GM23338 (cell line): ENCODE measurements around the gene FAM241A. TPM values are rescaled to one million over a fixed set of nuclear protein-coding genes. Genes with fewer than 3 reads are reported as not detected.

ENCODE experiments used
- ATAC-seq: fragments of 200-7000 bp; cut with Tn5 transposase; 3 replicates; pipeline ENCODE4 v1.9.1; 2020
- DNase-seq: peaks from one replicate; pipeline ENCODE4 v3.0.0-alpha.2; 2015; ENCODE audit warnings: low spot score
- H2AFZ ChIP-seq: fragments of 200-600 bp; sonication (generic); 2 replicates; pipeline ENCODE4 v1.8.0; 2016; ENCODE audit warnings: antibody characterized with exemption, mild to moderate bottlenecking, moderate library complexity
- H3F3A ChIP-seq: fragments of 200-600 bp; sonication (generic); replicated peaks from 2 replicates; pipeline ENCODE4 v1.8.0; 2017; ENCODE audit warnings: antibody characterized with exemption, mixed run types, low read depth
- H3K27ac ChIP-seq: fragments of 200-600 bp; sonication (generic); 2 replicates; pipeline ENCODE4 v1.6.1; 2016; ENCODE audit warnings: low read depth
- H3K27me3 ChIP-seq: fragments of 200-600 bp; sonication (generic); 2 replicates; pipeline ENCODE4 v1.8.0; 2016; ENCODE audit warnings: mild to moderate bottlenecking, mixed run types, moderate library complexity; ENCODE audit not compliant: insufficient read depth
- H3K36me3 ChIP-seq: fragments of 200-600 bp; sonication (generic); 2 replicates; pipeline ENCODE4 v1.8.0; 2016; ENCODE audit warnings: mild to moderate bottlenecking; ENCODE audit not compliant: insufficient read depth
- H3K4me1 ChIP-seq: fragments of 200-600 bp; sonication (generic); 2 replicates; pipeline ENCODE4 v1.8.0; 2016; ENCODE audit warnings: mild to moderate bottlenecking, moderate library complexity; ENCODE audit not compliant: insufficient read depth
- H3K4me2 ChIP-seq: fragments of 200-600 bp; sonication (generic); 2 replicates; pipeline ENCODE4 v1.7.1; 2017; ENCODE audit warnings: mixed run types
- H3K4me3 ChIP-seq: fragments of 200-600 bp; sonication (generic); 2 replicates; pipeline ENCODE4 v1.6.1; 2016; ENCODE audit warnings: mixed run types
- H3K79me2 ChIP-seq: fragments of 200-600 bp; sonication (generic); replicated peaks from 2 replicates; pipeline ENCODE4 v1.8.0; 2017; ENCODE audit warnings: mild to moderate bottlenecking; ENCODE audit not compliant: insufficient read depth
- H3K9me2 ChIP-seq: fragments of 200-600 bp; sonication (generic); 2 replicates; pipeline ENCODE4 v1.8.0; 2017; ENCODE audit not compliant: insufficient read depth
- H4K20me1 ChIP-seq: fragments of 200-600 bp; sonication (generic); replicated peaks from 2 replicates; pipeline ENCODE4 v1.8.0; 2017; ENCODE audit warnings: mild to moderate bottlenecking; ENCODE audit not compliant: insufficient read depth
- H3K27ac Mint-ChIP-seq: 2 replicates; pipeline ENCODE4 v1.8.0; 2020; ENCODE audit warnings: inconsistent platforms, mild to moderate bottlenecking, moderate library complexity, mixed read lengths
- H3K27me3 Mint-ChIP-seq: 3 replicates; pipeline ENCODE4 v1.8.0; 2022; ENCODE audit warnings: low read depth, mild to moderate bottlenecking, moderate library complexity, mixed read lengths, inconsistent platforms; ENCODE audit not compliant: insufficient read depth, poor library complexity
- H3K36me3 Mint-ChIP-seq: 3 replicates; pipeline ENCODE4 v1.8.0; 2021; ENCODE audit warnings: low read depth, mild to moderate bottlenecking, inconsistent platforms, moderate library complexity, mixed read lengths
- H3K4me1 Mint-ChIP-seq: 3 replicates; pipeline ENCODE4 v1.8.0; 2020; ENCODE audit warnings: mild to moderate bottlenecking, inconsistent platforms, mixed read lengths
- H3K4me3 Mint-ChIP-seq: 3 replicates; pipeline ENCODE4 v1.8.0; 2021; ENCODE audit warnings: moderate library complexity, mild to moderate bottlenecking, inconsistent platforms, mixed read lengths
- H3K9me3 Mint-ChIP-seq: 3 replicates; pipeline ENCODE4 v1.8.0; 2020; ENCODE audit warnings: moderate library complexity, mild to moderate bottlenecking, inconsistent platforms, mixed read lengths
- CREB1 ChIP-seq: fragments of 250-450 bp; sonication (Bioruptor Pico); IDR thresholded peaks from 2 replicates; pipeline ENCODE4 v1.5.0; 2020; ENCODE audit warnings: low read depth, mild to moderate bottlenecking, moderate library complexity
- EZH2 ChIP-seq: fragments of 200-600 bp; sonication (generic); IDR thresholded peaks from one replicate; pipeline ENCODE4 v1.8.0; 2017; ENCODE audit warnings: antibody characterized with exemption, mild to moderate bottlenecking, low read depth; ENCODE audit not compliant: unreplicated experiment
- EZH2phosphoT487 ChIP-seq: fragments of 200-600 bp; sonication (generic); IDR thresholded peaks from one replicate; pipeline ENCODE4 v1.8.1; 2018; ENCODE audit warnings: antibody characterized with exemption; ENCODE audit not compliant: unreplicated experiment
- JUNB ChIP-seq: IDR thresholded peaks from one replicate; pipeline ENCODE4 v1.6.1; 2016; ENCODE audit warnings: antibody characterized with exemption; ENCODE audit not compliant: unreplicated experiment
- NANOG ChIP-seq: IDR thresholded peaks from 2 replicates; pipeline ENCODE4 v1.6.1; 2016; ENCODE audit warnings: antibody characterized with exemption, borderline replicate concordance
- POLR2AphosphoS5 ChIP-seq: IDR thresholded peaks from 2 replicates; pipeline ENCODE4 v1.6.1; 2016; ENCODE audit warnings: antibody characterized with exemption, low read depth
- STAT1 ChIP-seq: IDR thresholded peaks from one replicate; pipeline ENCODE4 v1.6.1; 2016; ENCODE audit warnings: antibody characterized with exemption; ENCODE audit not compliant: unreplicated experiment
- ZNF114 ChIP-seq: fragments of 250-450 bp; sonication (Bioruptor Pico); IDR thresholded peaks from 2 replicates; pipeline ENCODE4 v1.5.0; 2020; ENCODE audit warnings: mild to moderate bottlenecking, moderate library complexity
- ZNF331 ChIP-seq: fragments of 250-450 bp; sonication (Bioruptor Pico); IDR thresholded peaks from 2 replicates; pipeline ENCODE4 v1.5.0; 2020; ENCODE audit warnings: low read depth, mild to moderate bottlenecking, moderate library complexity
- polyA plus RNA-seq: library from polyadenylated mRNA; unstranded; fragments of >200 nt; fragmentation: Nextera tagmentation; extraction: Ambion mirVana; gene quantifications from 2 replicates; pipeline ENCODE4 v1.2.1, GENCODE V29; 2016
- total RNA-seq: library from RNA; depleted of rRNA; stranded (reverse); fragments of >200 nt; shearing (Covaris generic); gene quantifications from 2 replicates; pipeline ENCODE4 v1.2.3, GENCODE V29; 2014
- TF ChIP-seq, protein P1 (sequence below): IDR thresholded peaks from 2 replicates; pipeline ENCODE4 v1.6.1; 2016; ENCODE audit warnings: antibody characterized with exemption
- TF ChIP-seq, protein P2 (sequence below): IDR thresholded peaks from one replicate; pipeline ENCODE4 v1.6.1; 2018; ENCODE audit warnings: antibody characterized with exemption; ENCODE audit not compliant: unreplicated experiment
- TF ChIP-seq, protein P3 (sequence below), 2 experiments: fragments of 200-600 bp in 1 of 2; sonication (generic) in 1 of 2; conservative IDR thresholded peaks; 2 replicates each; pipeline versions ENCODE4 v1.5.1 to v1.6.1; 2016 to 2017; ENCODE audit warnings: antibody characterized with exemption in 2 of 2, low read depth in 2 of 2, mild to moderate bottlenecking in 2 of 2, moderate library complexity in 1 of 2
- TF ChIP-seq, protein P4 (sequence below): fragments of 250-450 bp; sonication (Bioruptor Pico); IDR thresholded peaks from 2 replicates; pipeline ENCODE4 v1.5.0; 2020; ENCODE audit warnings: mild to moderate bottlenecking, moderate library complexity

FAM241A gene
- total and polyA plus RNA-seq, 2 experiments from 2014 or later, result 0.58 to 0.63 TPM

DNA sequence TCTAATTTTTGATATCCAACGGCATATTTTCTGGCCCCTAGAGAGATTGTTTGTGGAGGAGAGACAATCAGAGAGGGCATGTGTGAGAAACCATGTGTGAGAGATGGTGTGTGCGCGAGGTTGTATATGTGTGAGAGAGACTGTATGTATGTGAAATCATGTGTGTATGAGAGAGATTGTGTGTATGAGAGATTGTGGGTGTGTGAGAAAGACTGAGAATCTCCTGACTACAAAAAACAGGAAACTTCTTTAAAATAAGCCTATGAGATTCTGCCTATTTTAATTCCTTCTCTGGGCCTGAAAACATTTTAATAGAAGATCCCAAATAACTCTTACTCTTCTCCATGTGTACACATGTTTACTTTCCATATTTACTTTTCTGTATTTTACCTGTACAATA, 1.5 kb upstream of the FAM241A start:
- no peak for ATAC-seq
- Histone ChIP-seq H3K9me2 (no peaks in the 10 kb centered on the region), H3K4me2 (no peak overlapping the region), H3K4me3 (no peak overlapping the region), H2AFZ (no peak overlapping the region), H3K27me3 (peaks cover 25% of the 10 kb centered on the region), H3K4me1 (peaks cover 6% of the 10 kb centered on the region), H4K20me1 (no peaks in the 10 kb centered on the region), H3K36me3 (no peaks in the 10 kb centered on the region), H3F3A (no peaks in the 10 kb centered on the region), H3K79me2 (no peaks in the 10 kb centered on the region), H3K27ac (no peak overlapping the region)
- H3K9me3 Mint-ChIP-seq, result no peaks in the 10 kb centered on the region
- peaks cover 15% of the 10 kb centered on the region; the same call in 2 of the 3 replicates for H3K4me1 Mint-ChIP-seq
- no peaks in the 10 kb centered on the region for H3K36me3 Mint-ChIP-seq
- no peak for DNase-seq
- no peak overlapping the region for H3K27ac Mint-ChIP-seq
- H3K27me3 Mint-ChIP-seq, result peaks cover 8% of the 10 kb centered on the region
- TF ChIP-seq ZNF331 (CRISPR knock-in tag) (no peak), JUNB (no peak), CREB1 (CRISPR knock-in tag) (no peak), EZH2phosphoT487 (no peak), ZNF114 (CRISPR knock-in tag) (no peak), EZH2 (no peak), STAT1 (no peak), NANOG (no peak), POLR2AphosphoS5 (no peak)
- TF ChIP-seq, protein P1, sequence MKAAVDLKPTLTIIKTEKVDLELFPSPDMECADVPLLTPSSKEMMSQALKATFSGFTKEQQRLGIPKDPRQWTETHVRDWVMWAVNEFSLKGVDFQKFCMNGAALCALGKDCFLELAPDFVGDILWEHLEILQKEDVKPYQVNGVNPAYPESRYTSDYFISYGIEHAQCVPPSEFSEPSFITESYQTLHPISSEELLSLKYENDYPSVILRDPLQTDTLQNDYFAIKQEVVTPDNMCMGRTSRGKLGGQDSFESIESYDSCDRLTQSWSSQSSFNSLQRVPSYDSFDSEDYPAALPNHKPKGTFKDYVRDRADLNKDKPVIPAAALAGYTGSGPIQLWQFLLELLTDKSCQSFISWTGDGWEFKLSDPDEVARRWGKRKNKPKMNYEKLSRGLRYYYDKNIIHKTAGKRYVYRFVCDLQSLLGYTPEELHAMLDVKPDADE, result no peak
- TF ChIP-seq, protein P2, sequence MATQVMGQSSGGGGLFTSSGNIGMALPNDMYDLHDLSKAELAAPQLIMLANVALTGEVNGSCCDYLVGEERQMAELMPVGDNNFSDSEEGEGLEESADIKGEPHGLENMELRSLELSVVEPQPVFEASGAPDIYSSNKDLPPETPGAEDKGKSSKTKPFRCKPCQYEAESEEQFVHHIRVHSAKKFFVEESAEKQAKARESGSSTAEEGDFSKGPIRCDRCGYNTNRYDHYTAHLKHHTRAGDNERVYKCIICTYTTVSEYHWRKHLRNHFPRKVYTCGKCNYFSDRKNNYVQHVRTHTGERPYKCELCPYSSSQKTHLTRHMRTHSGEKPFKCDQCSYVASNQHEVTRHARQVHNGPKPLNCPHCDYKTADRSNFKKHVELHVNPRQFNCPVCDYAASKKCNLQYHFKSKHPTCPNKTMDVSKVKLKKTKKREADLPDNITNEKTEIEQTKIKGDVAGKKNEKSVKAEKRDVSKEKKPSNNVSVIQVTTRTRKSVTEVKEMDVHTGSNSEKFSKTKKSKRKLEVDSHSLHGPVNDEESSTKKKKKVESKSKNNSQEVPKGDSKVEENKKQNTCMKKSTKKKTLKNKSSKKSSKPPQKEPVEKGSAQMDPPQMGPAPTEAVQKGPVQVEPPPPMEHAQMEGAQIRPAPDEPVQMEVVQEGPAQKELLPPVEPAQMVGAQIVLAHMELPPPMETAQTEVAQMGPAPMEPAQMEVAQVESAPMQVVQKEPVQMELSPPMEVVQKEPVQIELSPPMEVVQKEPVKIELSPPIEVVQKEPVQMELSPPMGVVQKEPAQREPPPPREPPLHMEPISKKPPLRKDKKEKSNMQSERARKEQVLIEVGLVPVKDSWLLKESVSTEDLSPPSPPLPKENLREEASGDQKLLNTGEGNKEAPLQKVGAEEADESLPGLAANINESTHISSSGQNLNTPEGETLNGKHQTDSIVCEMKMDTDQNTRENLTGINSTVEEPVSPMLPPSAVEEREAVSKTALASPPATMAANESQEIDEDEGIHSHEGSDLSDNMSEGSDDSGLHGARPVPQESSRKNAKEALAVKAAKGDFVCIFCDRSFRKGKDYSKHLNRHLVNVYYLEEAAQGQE, result no peak
- TF ChIP-seq, protein P3, sequence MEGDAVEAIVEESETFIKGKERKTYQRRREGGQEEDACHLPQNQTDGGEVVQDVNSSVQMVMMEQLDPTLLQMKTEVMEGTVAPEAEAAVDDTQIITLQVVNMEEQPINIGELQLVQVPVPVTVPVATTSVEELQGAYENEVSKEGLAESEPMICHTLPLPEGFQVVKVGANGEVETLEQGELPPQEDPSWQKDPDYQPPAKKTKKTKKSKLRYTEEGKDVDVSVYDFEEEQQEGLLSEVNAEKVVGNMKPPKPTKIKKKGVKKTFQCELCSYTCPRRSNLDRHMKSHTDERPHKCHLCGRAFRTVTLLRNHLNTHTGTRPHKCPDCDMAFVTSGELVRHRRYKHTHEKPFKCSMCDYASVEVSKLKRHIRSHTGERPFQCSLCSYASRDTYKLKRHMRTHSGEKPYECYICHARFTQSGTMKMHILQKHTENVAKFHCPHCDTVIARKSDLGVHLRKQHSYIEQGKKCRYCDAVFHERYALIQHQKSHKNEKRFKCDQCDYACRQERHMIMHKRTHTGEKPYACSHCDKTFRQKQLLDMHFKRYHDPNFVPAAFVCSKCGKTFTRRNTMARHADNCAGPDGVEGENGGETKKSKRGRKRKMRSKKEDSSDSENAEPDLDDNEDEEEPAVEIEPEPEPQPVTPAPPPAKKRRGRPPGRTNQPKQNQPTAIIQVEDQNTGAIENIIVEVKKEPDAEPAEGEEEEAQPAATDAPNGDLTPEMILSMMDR (conservative IDR thresholded peaks at IDR 0.05; ENCODE audit: low read depth in 2 of 2), result no peak
- TF ChIP-seq, protein P4, sequence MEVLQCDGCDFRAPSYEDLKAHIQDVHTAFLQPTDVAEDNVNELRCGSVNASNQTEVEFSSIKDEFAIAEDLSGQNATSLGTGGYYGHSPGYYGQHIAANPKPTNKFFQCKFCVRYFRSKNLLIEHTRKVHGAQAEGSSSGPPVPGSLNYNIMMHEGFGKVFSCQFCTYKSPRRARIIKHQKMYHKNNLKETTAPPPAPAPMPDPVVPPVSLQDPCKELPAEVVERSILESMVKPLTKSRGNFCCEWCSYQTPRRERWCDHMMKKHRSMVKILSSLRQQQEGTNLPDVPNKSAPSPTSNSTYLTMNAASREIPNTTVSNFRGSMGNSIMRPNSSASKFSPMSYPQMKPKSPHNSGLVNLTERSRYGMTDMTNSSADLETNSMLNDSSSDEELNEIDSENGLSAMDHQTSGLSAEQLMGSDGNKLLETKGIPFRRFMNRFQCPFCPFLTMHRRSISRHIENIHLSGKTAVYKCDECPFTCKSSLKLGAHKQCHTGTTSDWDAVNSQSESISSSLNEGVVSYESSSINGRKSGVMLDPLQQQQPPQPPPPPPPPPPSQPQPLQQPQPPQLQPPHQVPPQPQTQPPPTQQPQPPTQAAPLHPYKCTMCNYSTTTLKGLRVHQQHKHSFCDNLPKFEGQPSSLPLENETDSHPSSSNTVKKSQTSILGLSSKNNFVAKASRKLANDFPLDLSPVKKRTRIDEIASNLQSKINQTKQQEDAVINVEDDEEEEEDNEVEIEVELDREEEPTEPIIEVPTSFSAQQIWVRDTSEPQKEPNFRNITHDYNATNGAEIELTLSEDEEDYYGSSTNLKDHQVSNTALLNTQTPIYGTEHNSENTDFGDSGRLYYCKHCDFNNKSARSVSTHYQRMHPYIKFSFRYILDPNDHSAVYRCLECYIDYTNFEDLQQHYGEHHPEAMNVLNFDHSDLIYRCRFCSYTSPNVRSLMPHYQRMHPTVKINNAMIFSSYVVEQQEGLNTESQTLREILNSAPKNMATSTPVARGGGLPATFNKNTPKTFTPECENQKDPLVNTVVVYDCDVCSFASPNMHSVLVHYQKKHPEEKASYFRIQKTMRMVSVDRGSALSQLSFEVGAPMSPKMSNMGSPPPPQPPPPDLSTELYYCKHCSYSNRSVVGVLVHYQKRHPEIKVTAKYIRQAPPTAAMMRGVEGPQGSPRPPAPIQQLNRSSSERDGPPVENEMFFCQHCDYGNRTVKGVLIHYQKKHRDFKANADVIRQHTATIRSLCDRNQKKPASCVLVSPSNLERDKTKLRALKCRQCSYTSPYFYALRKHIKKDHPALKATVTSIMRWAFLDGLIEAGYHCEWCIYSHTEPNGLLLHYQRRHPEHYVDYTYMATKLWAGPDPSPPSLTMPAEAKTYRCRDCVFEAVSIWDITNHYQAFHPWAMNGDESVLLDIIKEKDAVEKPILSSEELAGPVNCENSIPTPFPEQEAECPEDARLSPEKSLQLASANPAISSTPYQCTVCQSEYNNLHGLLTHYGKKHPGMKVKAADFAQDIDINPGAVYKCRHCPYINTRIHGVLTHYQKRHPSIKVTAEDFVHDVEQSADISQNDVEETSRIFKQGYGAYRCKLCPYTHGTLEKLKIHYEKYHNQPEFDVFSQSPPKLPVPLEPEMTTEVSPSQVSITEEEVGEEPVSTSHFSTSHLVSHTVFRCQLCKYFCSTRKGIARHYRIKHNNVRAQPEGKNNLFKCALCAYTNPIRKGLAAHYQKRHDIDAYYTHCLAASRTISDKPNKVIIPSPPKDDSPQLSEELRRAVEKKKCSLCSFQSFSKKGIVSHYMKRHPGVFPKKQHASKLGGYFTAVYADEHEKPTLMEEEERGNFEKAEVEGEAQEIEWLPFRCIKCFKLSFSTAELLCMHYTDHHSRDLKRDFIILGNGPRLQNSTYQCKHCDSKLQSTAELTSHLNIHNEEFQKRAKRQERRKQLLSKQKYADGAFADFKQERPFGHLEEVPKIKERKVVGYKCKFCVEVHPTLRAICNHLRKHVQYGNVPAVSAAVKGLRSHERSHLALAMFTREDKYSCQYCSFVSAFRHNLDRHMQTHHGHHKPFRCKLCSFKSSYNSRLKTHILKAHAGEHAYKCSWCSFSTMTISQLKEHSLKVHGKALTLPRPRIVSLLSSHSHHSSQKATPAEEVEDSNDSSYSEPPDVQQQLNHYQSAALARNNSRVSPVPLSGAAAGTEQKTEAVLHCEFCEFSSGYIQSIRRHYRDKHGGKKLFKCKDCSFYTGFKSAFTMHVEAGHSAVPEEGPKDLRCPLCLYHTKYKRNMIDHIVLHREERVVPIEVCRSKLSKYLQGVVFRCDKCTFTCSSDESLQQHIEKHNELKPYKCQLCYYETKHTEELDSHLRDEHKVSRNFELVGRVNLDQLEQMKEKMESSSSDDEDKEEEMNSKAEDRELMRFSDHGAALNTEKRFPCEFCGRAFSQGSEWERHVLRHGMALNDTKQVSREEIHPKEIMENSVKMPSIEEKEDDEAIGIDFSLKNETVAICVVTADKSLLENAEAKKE (CRISPR knock-in tag), result no peak
- H3K4me3 Mint-ChIP-seq, result no peak overlapping the region
